Esophagus squamous epithelium (tissue), 5 donors: ENCODE data around the gene B3GALNT2. TPM values are rescaled to one million over a fixed set of nuclear protein-coding genes. Genes with fewer than 3 reads are reported as not detected.

Source experiments
- DNase-seq: peaks from one replicate; lab custom pipeline; 2025; lab: John Stamatoyannopoulos, UW
- H3K27ac ChIP-seq, 4 donors: fragments of 200-600 bp; sonication (generic); one replicate each; pipeline ENCODE4 v1.5.1; 2016 to 2019; ENCODE audit warnings: mild to moderate bottlenecking in 1 of 4
- H3K27me3 ChIP-seq, 4 donors: fragments of 200-600 bp; sonication (generic); 1 replicate in 3 of 4; 2 replicates in 1 of 4; pipeline versions ENCODE4 v1.5.1 to v1.6.0; 2017 to 2021; ENCODE audit warnings: antibody characterized with exemption in 1 of 4
- H3K36me3 ChIP-seq, 3 donors: fragments of 200-600 bp; sonication (generic); one replicate each; pipeline ENCODE4 v1.5.1; 2016 to 2019
- H3K4me1 ChIP-seq, 3 donors: fragments of 200-600 bp; sonication (generic); one replicate each; pipeline ENCODE4 v1.5.1; 2017 to 2019
- H3K4me3 ChIP-seq, 4 donors: fragments of 200-600 bp; sonication (generic); 1 replicate in 3 of 4; 2 replicates in 1 of 4; pipeline ENCODE4 v1.5.1; 2016 to 2019; ENCODE audit warnings: mild to moderate bottlenecking in 2 of 4, moderate library complexity in 1 of 4
- H3K9me3 ChIP-seq, 3 donors: fragments of 200-600 bp; sonication (generic); one replicate each; pipeline ENCODE4 v1.5.1; 2016 to 2019
- CTCF ChIP-seq, 6 experiments: fragments of 450-650 bp in 4 of 6; fragments of 200-600 bp in 2 of 6; sonication (generic) in 2 of 6; IDR thresholded peaks; one replicate each; pipeline ENCODE4 v1.5.1; 2016 to 2019; ENCODE audit warnings: antibody characterized with exemption in 6 of 6, mild to moderate bottlenecking in 4 of 6, moderate library complexity in 4 of 6
- POLR2A ChIP-seq, 4 donors: fragments of 450-650 bp; IDR thresholded peaks; one replicate each; pipeline ENCODE4 v1.6.1; 2017; ENCODE audit warnings: antibody characterized with exemption in 4 of 4, mild to moderate bottlenecking in 4 of 4, moderate library complexity in 3 of 4
- WGBS, 2 donors: methylation state at CpG; one replicate each; pipeline ENCODE4 v1.1.5; 2018; 5-methylcytosine and 5-hydroxymethylcytosine counted together
- intact Hi-C: fragments of 100-400 bp; cut with DNase I; formaldehyde crosslinking; loops from one replicate; pipeline ENCODE4 v1.15.0; 2022
- small RNA-seq, 4 donors: library from RNA; depleted of rRNA; stranded (forward); fragments of <200 nt; gene quantifications; one replicate each; pipeline ENCODE3, GENCODE V24; 2016
- total RNA-seq, 4 donors: library from RNA; depleted of rRNA; stranded (reverse); fragments of >200 nt; gene quantifications; one replicate each; pipeline ENCODE4 v1.1.0, GENCODE V29; 2016
- donor health status: DM: yes; HTN: yes; CAD: no.

The B3GALNT2 gene
- total RNA-seq, 4 donors from 2014 or later: 23.1 to 44.6 (median 34.4) TPM

DNA sequence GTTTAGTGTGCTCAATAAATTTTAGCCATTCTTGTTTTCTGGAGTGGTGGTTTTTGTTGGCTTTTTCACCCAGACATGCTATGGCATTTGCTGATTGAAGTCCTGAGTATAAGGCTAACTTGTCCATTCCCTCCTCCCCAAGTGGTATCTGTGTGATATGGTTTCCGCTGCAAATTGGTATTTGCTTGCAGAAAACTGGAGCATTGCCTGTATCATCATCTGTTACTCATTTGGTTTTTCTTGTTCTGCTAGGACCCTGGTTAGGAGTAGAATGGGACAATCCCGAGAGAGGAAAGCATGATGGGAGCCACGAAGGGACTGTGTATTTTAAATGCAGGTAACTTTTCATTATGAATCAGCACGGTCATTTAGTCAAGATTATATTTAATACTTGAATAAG lies 103.0 kb downstream of the B3GALNT2 start:
- no peak overlapping the region for H3K27ac ChIP-seq
- H3K36me3 ChIP-seq: peaks cover 0 to 38% (median 0%) of the 10 kb centered on the region in 3 donors
- H3K4me3 ChIP-seq: no peak overlapping the region
- DNase-seq: no peak
- H3K27me3 ChIP-seq: no peaks in the 10 kb centered on the region
- H3K9me3 ChIP-seq: no peaks in the 10 kb centered on the region
- no peaks in the 10 kb centered on the region for H3K4me1 ChIP-seq
- 72 to 85% methylated on average over 4 of the region's 4 CpGs for WGBS, 2 donors
- intact Hi-C loops: no loop called here
- TF ChIP-seq CTCF (IDR thresholded peaks at IDR 0.05) (no peak), POLR2A (IDR thresholded peaks at IDR 0.05) (no peak)

Small RNAs within 50 kb of the gene (small RNA-seq; reads per million reads assigned to genes)
- 0 reads per million in 4 donors for gene MTCO3P46
- 0 reads per million in 4 donors for gene MTND4LP21
- gene RPS21P1: 0 reads per million in 4 donors

Other genes starting within 250 kb of the B3GALNT2 start
- gene ARID4B, start 176.3 kb downstream of the B3GALNT2 start, total RNA-seq: 10 to 100 TPM; 15.2 to 99.7 (median 30.8) TPM
- 10 to 100 TPM in 3 of 4 donors, 1 to 10 TPM in 1; 6.0 to 17.0 (median 14.1) TPM for gene GGPS1, start 175.9 kb downstream of the B3GALNT2 start, total RNA-seq
- 10 to 100 TPM; 11.2 to 18.6 (median 14.6) TPM for gene TBCE, start 137.0 kb downstream of the B3GALNT2 start, total RNA-seq
- 1 to 10 TPM; 1.1 to 6.3 (median 4.6) TPM for gene GNG4, start 145.3 kb upstream of the B3GALNT2 start, total RNA-seq